VCaP (cell line): ENCODE measurements around the gene RBMS1.

Source experiments
- H3K27ac ChIP-seq: fragments of 450-650 bp; 2 replicates; pipeline ENCODE4 v1.5.1; 2017
- TF ChIP-seq, protein P1 (sequence below): fragments of 450-650 bp; conservative IDR thresholded peaks from 2 replicates; pipeline ENCODE4 v1.5.1; 2017; ENCODE audit warnings: mild to moderate bottlenecking, moderate library complexity

The RBMS1 gene

DNA sequence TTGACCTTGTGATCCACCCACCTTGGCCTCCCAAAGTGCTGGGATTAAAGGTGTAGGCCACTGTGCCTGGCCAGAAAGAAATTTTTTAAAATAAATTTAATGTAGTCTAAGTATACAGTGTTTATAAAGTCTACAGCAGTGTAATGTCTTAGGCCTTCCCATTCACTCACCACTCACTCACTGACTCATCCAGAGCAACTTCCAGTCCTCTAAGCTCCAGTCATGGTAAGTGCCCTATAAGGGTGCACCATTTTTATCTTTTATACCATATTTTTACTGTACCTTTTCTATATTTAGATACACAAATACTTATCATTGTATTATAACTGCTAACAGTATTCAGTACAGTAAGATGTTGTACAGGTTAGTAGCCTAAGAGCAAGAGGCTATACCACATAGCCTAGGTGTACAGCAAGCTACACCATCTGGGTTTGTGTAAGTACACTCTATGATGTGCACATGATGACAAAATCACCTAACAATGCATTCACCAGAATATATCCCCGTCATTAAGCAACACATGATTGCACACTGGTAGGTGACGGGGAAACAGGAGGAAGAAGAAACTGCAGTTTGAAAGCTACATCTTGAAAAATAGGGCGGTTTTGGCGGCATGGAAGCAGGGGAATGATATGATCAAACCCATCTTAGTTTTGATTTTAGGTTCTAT is 188.4 kb downstream of the RBMS1 start:
- H3K27ac ChIP-seq: no peak overlapping the region

DNA sequence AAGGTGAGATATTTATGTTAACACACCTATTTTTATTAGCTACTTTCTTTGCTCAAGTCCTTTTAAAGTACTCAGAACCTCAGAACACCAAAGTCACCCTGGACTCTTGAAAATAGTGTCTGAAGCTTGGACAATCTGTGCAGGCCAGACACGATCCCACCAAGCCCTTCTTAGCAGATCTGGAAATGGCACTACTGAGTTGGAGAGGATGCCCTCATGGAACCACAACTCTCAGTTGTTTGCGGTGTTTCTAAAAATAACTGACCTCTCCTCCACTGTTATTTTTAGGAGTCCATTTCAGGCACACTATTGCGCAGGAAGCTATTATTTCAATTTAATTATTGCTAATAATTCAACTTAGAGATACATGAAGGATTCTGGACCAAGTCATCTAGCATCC is 190.1 kb downstream of the RBMS1 start:
- no peak overlapping the region for H3K27ac ChIP-seq
- TF ChIP-seq, protein P1, sequence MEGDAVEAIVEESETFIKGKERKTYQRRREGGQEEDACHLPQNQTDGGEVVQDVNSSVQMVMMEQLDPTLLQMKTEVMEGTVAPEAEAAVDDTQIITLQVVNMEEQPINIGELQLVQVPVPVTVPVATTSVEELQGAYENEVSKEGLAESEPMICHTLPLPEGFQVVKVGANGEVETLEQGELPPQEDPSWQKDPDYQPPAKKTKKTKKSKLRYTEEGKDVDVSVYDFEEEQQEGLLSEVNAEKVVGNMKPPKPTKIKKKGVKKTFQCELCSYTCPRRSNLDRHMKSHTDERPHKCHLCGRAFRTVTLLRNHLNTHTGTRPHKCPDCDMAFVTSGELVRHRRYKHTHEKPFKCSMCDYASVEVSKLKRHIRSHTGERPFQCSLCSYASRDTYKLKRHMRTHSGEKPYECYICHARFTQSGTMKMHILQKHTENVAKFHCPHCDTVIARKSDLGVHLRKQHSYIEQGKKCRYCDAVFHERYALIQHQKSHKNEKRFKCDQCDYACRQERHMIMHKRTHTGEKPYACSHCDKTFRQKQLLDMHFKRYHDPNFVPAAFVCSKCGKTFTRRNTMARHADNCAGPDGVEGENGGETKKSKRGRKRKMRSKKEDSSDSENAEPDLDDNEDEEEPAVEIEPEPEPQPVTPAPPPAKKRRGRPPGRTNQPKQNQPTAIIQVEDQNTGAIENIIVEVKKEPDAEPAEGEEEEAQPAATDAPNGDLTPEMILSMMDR: no peak

More for the DNA sequence above, 188.4 kb downstream of the RBMS1 start:
- TF ChIP-seq, protein P1: no peak

DNA sequence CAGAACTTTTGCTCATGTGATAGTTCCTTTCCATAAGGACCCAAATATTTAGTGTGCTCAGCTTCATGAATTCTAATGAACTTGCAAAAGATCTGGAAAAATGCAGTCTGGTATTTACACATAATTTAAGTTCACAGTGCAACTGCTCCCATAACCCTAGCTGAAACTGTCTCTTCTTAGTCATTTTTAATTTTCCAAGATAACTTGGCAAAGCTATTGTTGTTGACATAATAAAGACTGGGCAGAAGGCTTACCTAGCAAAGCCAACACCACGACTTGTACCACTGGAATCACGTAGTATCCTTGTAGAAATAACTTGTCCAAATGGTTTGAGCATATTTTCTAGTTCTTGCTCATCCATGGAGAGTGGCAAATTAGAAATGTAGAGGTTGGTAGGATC is 190.5 kb downstream of the RBMS1 start:
- TF ChIP-seq, protein P1: no peak

DNA sequence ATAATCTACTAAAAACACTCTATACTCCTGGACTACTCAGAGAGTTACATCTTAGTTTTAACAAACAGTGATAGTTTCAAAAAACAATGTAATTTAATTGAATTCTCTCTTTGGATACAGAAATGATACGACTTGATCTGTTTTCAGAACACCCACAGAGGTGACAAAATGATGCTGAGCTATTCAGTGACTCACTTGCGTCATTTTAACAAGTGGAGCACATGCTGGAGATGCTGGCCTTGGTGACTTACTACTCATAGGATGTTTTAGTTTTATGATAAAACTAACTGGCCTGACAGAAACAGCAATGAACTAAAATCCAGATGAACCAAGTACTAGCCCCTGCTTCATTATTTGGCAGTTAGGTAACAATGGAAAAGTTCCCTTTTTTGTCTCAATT is 192.2 kb downstream of the RBMS1 start:
- H3K27ac ChIP-seq: no peak overlapping the region
- TF ChIP-seq, protein P1: no peak

More for the DNA sequence above, 190.5 kb downstream of the RBMS1 start:
- H3K27ac ChIP-seq: no peak overlapping the region

DNA sequence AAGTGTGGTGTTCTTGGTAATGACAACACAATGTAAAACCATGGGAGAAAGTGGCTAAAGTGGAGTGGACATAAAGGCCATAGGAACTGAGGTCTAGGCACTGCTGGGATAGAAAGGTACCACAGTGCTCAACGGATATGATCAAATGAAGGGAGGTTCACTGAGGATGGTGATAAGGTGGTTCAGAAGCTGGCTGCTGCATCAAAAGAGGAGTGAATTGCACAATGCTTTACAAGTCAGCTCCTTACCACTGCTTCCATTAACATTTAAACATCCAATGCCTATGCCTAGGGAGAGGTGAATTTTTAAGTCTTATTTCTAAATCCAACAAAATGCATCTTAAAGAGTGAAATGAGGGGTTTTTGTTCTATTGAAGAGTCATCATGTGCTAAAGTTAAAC is 193.4 kb downstream of the RBMS1 start:
- no peak overlapping the region for H3K27ac ChIP-seq
- TF ChIP-seq, protein P1: no peak

DNA sequence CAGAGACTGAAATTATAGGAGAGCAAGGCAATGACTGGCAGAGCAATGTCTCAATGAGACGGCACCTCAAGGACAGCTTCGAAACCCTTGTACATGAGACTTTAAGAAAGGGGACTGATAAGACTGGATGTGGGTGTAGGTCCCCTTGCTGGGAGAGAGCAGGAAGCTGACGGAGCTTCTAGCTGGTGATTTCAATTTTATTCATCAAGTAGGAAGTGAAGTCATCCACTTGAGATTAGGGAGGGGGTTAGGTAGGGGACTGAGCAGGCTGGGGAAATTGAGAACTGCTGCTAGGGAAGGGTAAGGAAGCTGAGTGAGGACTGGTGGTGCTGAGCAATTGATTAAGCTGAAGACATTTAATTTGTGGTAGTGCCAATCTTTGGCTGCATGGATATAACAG is 194.1 kb downstream of the RBMS1 start:
- H3K27ac ChIP-seq: no peak overlapping the region
- TF ChIP-seq, protein P1: no peak

DNA sequence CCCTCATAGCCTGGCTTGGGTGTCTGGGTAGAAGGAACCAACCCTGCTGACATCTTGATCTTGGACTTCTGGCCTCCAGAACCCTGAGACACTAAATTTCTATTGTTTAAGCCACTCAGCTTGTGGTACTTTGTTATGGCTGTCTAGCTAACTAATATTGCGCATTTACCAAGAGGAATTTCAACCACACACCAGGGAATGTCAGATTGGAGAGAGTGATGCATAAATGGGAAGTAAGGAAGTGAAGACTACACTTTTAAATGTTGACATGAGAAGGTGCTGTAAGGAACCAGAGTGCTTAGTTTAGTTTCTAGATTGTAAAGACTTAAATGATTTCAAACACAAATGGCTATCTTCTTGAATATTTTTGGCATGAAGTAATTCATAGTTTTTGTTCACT is 194.6 kb downstream of the RBMS1 start:
- TF ChIP-seq, protein P1: no peak
- no peak overlapping the region for H3K27ac ChIP-seq
